Stomach (tissue), 9 donors: ENCODE data around the gene CDIPT. TPM values are rescaled to one million over a fixed set of nuclear protein-coding genes. Genes with fewer than 3 reads are reported as not detected.
A peak's percentile ranks its signal among the peaks of the same experiment; 100 is the strongest.

Experiments
- DNase-seq, 2 donors: peaks; one replicate each; pipeline versions ENCODE4 v3.0.0 to v3.0.0-alpha.2; 2013 to 2019
- H3K27ac ChIP-seq, 5 donors: fragments of 200-600 bp in 4 of 5; sonication (generic) in 4 of 5; one replicate each; pipeline ENCODE4 v1.5.1; 2013 to 2019; ENCODE audit warnings: mild to moderate bottlenecking in 1 of 5, moderate library complexity in 1 of 5
- H3K27me3 ChIP-seq, 3 donors: fragments of 200-600 bp; sonication (generic); one replicate each; pipeline ENCODE4 v1.5.1; 2017 to 2019; ENCODE audit warnings: mixed run types in 1 of 3
- H3K36me3 ChIP-seq, 4 donors: fragments of 200-600 bp; sonication (generic); 1 replicate in 3 of 4; 2 replicates in 1 of 4; pipeline ENCODE4 v1.5.1; 2016 to 2019
- H3K4me1 ChIP-seq, 4 donors: fragments of 200-600 bp; sonication (generic); one replicate each; pipeline ENCODE4 v1.5.1; 2016 to 2019
- H3K4me3 ChIP-seq, 4 donors: fragments of 200-600 bp; sonication (generic) in 3 of 4; one replicate each; pipeline ENCODE4 v1.5.1; 2016 to 2019; ENCODE audit warnings: mild to moderate bottlenecking in 1 of 4
- H3K9me3 ChIP-seq, 4 donors: fragments of 200-600 bp; sonication (generic); one replicate each; pipeline ENCODE4 v1.5.1; 2016 to 2019
- EP300 ChIP-seq: sonication (generic); formaldehyde crosslinking; IDR thresholded peaks from one replicate; pipeline ENCODE4 v1.6.1; 2017; ENCODE audit warnings: antibody characterized with exemption
- POLR2A ChIP-seq, 4 donors: fragments of 450-650 bp; IDR thresholded peaks; one replicate each; pipeline ENCODE4 v1.6.1; 2016; ENCODE audit warnings: antibody characterized with exemption in 4 of 4, control low read depth in 2 of 4, mild to moderate bottlenecking in 1 of 4, moderate library complexity in 1 of 4
- POLR2AphosphoS5 ChIP-seq, 3 donors: sonication (generic); formaldehyde crosslinking; IDR thresholded peaks; one replicate each; pipeline ENCODE4 v1.6.1; 2016; ENCODE audit warnings: antibody characterized with exemption in 3 of 3
- WGBS, 5 donors: extraction: QIAGEN DNeasy Blood & Tissue Kit in 3 of 5; methylation state at CpG; one replicate each; pipeline versions ENCODE4 v1.1.5 to v1.1.7; 2013 to 2018; 5-methylcytosine and 5-hydroxymethylcytosine counted together
- intact Hi-C: fragments of 100-400 bp; cut with DNase I; formaldehyde crosslinking; loops from one replicate; pipeline ENCODE4 v1.15.1; 2023; ENCODE audit warnings: low total_unique reads
- polyA plus RNA-seq, 3 donors: library from polyadenylated mRNA; stranded (reverse); fragments of 200-250 nt; gene quantifications; one replicate each; pipeline ENCODE4 v1.2.3, GENCODE V29; 2013
- total RNA-seq, 5 donors: library from RNA; depleted of rRNA; stranded (reverse); fragments of >200 nt; gene quantifications; one replicate each; pipeline versions ENCODE4 v1.1.0 to v1.2.3, GENCODE V29; 2014 to 2016
- TF ChIP-seq, protein P1 (sequence below), 7 experiments: fragments of 450-650 bp in 4 of 7; fragments of 200-600 bp in 3 of 7; sonication (generic) in 3 of 7; IDR thresholded peaks; one replicate each; pipeline ENCODE4 v1.5.1; 2016 to 2019; ENCODE audit warnings: antibody characterized with exemption in 7 of 7, control low read depth in 2 of 7, mild to moderate bottlenecking in 1 of 7
- donor health status: healthy with polysubstance abuse.
- donor health status: Bipolar disorder and iron deficiency.
- donor health status: healthy.

CDIPT gene
- total and polyA plus RNA-seq, 8 donors: 2.3 to 91.5 (median 54.2) TPM

GRCh38 chr16:29844575-29845331 is 18.3 kb downstream of the CDIPT start:
- Histone ChIP-seq H3K9me3 (no peaks in the 10 kb centered on the region), H3K27ac (peak overlapping the region in 1 of 5 donors; percentile 39), H3K4me3 (no peak overlapping the region), H3K27me3 (no peaks in the 10 kb centered on the region), H3K36me3 (peaks cover 74 to 95% (median 85%) of the 10 kb centered on the region in 4 donors), H3K4me1 (peaks cover 0 to 10% (median 4%) of the 10 kb centered on the region in 4 donors)
- intact Hi-C loops: no loop called here
- 89 to 93% (median 90%) methylated on average over 15 to 28 of the region's 28 CpGs for WGBS, 5 donors
- TF ChIP-seq, protein P1, sequence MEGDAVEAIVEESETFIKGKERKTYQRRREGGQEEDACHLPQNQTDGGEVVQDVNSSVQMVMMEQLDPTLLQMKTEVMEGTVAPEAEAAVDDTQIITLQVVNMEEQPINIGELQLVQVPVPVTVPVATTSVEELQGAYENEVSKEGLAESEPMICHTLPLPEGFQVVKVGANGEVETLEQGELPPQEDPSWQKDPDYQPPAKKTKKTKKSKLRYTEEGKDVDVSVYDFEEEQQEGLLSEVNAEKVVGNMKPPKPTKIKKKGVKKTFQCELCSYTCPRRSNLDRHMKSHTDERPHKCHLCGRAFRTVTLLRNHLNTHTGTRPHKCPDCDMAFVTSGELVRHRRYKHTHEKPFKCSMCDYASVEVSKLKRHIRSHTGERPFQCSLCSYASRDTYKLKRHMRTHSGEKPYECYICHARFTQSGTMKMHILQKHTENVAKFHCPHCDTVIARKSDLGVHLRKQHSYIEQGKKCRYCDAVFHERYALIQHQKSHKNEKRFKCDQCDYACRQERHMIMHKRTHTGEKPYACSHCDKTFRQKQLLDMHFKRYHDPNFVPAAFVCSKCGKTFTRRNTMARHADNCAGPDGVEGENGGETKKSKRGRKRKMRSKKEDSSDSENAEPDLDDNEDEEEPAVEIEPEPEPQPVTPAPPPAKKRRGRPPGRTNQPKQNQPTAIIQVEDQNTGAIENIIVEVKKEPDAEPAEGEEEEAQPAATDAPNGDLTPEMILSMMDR (IDR thresholded peaks at IDR 0.05): no peak
- TF ChIP-seq EP300 (no peak), POLR2AphosphoS5 (IDR thresholded peaks at IDR 0.05) (no peak), POLR2A (IDR thresholded peaks at IDR 0.05) (no peak)
- no peak for DNase-seq

DNA sequence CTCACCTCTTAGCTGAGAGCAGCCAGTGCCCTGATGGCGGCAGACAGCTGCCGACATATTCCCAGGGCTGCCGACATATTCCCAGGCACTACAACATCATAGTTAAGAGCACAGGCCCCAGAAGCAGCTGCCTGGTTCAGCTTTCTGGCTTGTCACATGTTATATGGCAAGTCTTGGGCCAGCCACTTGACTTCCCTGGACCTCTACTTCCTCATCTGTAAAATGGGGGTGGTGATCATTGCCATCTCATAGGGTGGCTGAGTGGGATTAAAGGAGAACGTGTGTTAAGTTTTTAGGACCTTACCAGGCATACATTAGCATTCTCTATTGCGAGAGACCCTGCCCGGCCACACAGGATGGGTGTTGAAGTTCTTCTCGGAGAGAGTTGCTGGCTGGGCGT is 19.1 kb downstream of the CDIPT start:
- Histone ChIP-seq H3K27ac (peak overlapping the region in 1 of 5 donors; percentile 39), H3K27me3 (no peaks in the 10 kb centered on the region), H3K36me3 (peaks cover 81 to 98% (median 93%) of the 10 kb centered on the region in 4 donors), H3K9me3 (no peaks in the 10 kb centered on the region), H3K4me1 (peaks cover 0 to 7% (median 2%) of the 10 kb centered on the region in 4 donors), H3K4me3 (no peak overlapping the region)
- intact Hi-C loops: no loop called here
- WGBS, 5 donors: 91 to 96% (median 94%) methylated on average over 5 to 8 of the region's 8 CpGs
- no peak for TF ChIP-seq POLR2A (IDR thresholded peaks at IDR 0.05)
- TF ChIP-seq, protein P1 (IDR thresholded peaks at IDR 0.05): no peak
- no peak for TF ChIP-seq POLR2AphosphoS5 (IDR thresholded peaks at IDR 0.05)
- TF ChIP-seq EP300: no peak
- DNase-seq: no peak

- 92 to 97% (median 96%) methylated on average over 8 to 9 of the region's 9 CpGs for WGBS, 5 donors
- Histone ChIP-seq H3K27me3 (no peaks in the 10 kb centered on the region), H3K9me3 (no peaks in the 10 kb centered on the region), H3K36me3 (peaks cover 88 to 100% (median 98%) of the 10 kb centered on the region in 4 donors), H3K27ac (no peak overlapping the region), H3K4me3 (no peak overlapping the region), H3K4me1 (no peaks in the 10 kb centered on the region)
- TF ChIP-seq, protein P1 (IDR thresholded peaks at IDR 0.05): no peak
- TF ChIP-seq EP300: no peak
- TF ChIP-seq POLR2AphosphoS5 (IDR thresholded peaks at IDR 0.05): no peak
- TF ChIP-seq POLR2A (IDR thresholded peaks at IDR 0.05): no peak
- no peak for DNase-seq
- intact Hi-C loops: no loop called here
Measured at GRCh38 chr16:29842732-29843346, 20.2 kb downstream of the CDIPT start.

- no peaks in the 10 kb centered on the region for H3K27me3 ChIP-seq
- H3K4me3 ChIP-seq: no peak overlapping the region
- H3K4me1 ChIP-seq: no peaks in the 10 kb centered on the region
- H3K27ac ChIP-seq: no peak overlapping the region
- H3K9me3 ChIP-seq: no peaks in the 10 kb centered on the region
- H3K36me3 ChIP-seq: peaks cover 86 to 100% (median 98%) of the 10 kb centered on the region in 4 donors
- 90 to 93% (median 92%) methylated on average over 17 to 23 of the region's 23 CpGs for WGBS, 5 donors
- TF ChIP-seq, protein P1 (IDR thresholded peaks at IDR 0.05): no peak
- TF ChIP-seq POLR2A (IDR thresholded peaks at IDR 0.05) (no peak), EP300 (no peak), POLR2AphosphoS5 (IDR thresholded peaks at IDR 0.05) (no peak)
- intact Hi-C loops: no loop called here
- DNase-seq: no peak
Measured at GRCh38 chr16:29841631-29842030, 21.4 kb downstream of the CDIPT start.
